Measurements from ENCODE around the gene PDIA2. TPM values are rescaled to one million over a fixed set of nuclear protein-coding genes. Genes with fewer than 3 reads are reported as not detected.

The PDIA2 gene
- total RNA-seq, 2 donors from 2014 or later, result 2.1 TPM; not detected in 1

DNA sequence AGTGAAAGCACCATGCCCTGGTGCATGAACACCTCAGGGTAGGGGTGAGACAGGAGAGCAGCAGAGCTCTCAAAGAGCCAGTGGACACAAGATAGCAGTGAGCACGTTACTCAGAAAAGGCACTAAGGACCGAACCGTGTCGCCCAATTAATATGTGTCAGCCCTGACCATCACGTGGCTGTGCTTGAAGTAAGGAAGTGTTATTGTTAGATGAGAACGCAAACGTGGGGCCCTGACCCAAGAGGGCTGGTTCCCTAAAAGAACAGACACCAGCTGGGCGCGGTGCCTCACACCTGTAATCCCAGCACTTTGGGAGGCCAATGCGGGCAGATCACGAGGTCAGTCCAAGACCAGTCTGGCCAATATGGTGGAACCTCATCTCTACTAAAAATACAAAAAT lies 53.3 kb downstream of the PDIA2 start:
- Histone ChIP-seq H3K36me3 (no peaks in the 10 kb centered on the region), H3K4me1 (replicated peaks) (peaks cover 4% of the 10 kb centered on the region), H3K27ac (no peak overlapping the region), H3K9me3 (no peaks in the 10 kb centered on the region), H3K4me3 (no peak overlapping the region), H3K27me3 (replicated peaks; ENCODE audit: insufficient read depth) (no peaks in the 10 kb centered on the region)
- DNase-seq (ENCODE audit: low spot score), result no peak
- TF ChIP-seq, protein P1, sequence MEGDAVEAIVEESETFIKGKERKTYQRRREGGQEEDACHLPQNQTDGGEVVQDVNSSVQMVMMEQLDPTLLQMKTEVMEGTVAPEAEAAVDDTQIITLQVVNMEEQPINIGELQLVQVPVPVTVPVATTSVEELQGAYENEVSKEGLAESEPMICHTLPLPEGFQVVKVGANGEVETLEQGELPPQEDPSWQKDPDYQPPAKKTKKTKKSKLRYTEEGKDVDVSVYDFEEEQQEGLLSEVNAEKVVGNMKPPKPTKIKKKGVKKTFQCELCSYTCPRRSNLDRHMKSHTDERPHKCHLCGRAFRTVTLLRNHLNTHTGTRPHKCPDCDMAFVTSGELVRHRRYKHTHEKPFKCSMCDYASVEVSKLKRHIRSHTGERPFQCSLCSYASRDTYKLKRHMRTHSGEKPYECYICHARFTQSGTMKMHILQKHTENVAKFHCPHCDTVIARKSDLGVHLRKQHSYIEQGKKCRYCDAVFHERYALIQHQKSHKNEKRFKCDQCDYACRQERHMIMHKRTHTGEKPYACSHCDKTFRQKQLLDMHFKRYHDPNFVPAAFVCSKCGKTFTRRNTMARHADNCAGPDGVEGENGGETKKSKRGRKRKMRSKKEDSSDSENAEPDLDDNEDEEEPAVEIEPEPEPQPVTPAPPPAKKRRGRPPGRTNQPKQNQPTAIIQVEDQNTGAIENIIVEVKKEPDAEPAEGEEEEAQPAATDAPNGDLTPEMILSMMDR (IDR thresholded peaks at IDR 0.05), result no peak
- TF ChIP-seq POLR2AphosphoS5 (IDR thresholded peaks at IDR 0.05), result no peak
- TF ChIP-seq POLR2A (IDR thresholded peaks at IDR 0.05), result no peak
- WGBS, result 92% methylated on average over 11 of the region's 11 CpGs
- intact Hi-C loops (cut with DNase I), result no loop called here

Other genes starting within 250 kb of the PDIA2 start
- gene POLR3K, start 229.6 kb upstream of the PDIA2 start, total RNA-seq, result 1 to 10 TPM; 6.2 to 6.8 TPM
- gene SNRNP25, start 229.3 kb upstream of the PDIA2 start, total RNA-seq, result 10 to 100 TPM; 22.9 to 40.8 TPM
- gene RHBDF1, start 210.5 kb upstream of the PDIA2 start, total RNA-seq, result 10 to 100 TPM; 55.4 to 79.5 TPM
- 100 to 1,000 TPM; 111 to 138 TPM for gene MPG, start 204.9 kb upstream of the PDIA2 start, total RNA-seq
- 10 to 100 TPM; 36.1 to 47.1 TPM for gene NPRL3, start 144.5 kb upstream of the PDIA2 start, total RNA-seq
- gene HBZ, start 130.5 kb upstream of the PDIA2 start, total RNA-seq, result not detected
- gene HBM, start 117.2 kb upstream of the PDIA2 start, total RNA-seq, result not detected
- gene HBA2, start 110.3 kb upstream of the PDIA2 start, total RNA-seq, result 10 to 100 TPM in 1 of 2 donors, 1 to 10 TPM in 1; 7.4 to 15.5 TPM
- gene HBA1, start 106.5 kb upstream of the PDIA2 start, total RNA-seq, result 10 to 100 TPM in 1 of 2 donors, not detected in 1; 43.4 TPM
- not detected for gene HBQ1, start 102.7 kb upstream of the PDIA2 start, total RNA-seq
- 100 to 1,000 TPM in 1 of 2 donors, 10 to 100 TPM in 1; 55.1 to 108 TPM for gene LUC7L, start 53.7 kb upstream of the PDIA2 start, total RNA-seq
- gene FAM234A, start 48.3 kb upstream of the PDIA2 start, total RNA-seq, result 100 to 1,000 TPM in 1 of 2 donors, 10 to 100 TPM in 1; 83.8 to 114 TPM
- 1 to 10 TPM; 2.3 to 5.9 TPM for gene RGS11, start 7.2 kb upstream of the PDIA2 start, total RNA-seq
- gene ARHGDIG, start 2.6 kb upstream of the PDIA2 start, total RNA-seq, result 1 to 10 TPM in 1 of 2 donors, under 1 TPM in 1; 0.41 to 7.0 TPM
- gene AXIN1, start 69.6 kb downstream of the PDIA2 start, total RNA-seq, result 10 to 100 TPM; 31.2 to 35.2 TPM
- 10 to 100 TPM; 83.4 to 84.3 TPM for gene MRPL28, start 87.4 kb downstream of the PDIA2 start, total RNA-seq
- 100 to 1,000 TPM in 1 of 2 donors, 10 to 100 TPM in 1; 36.8 to 207 TPM for gene PGAP6, start 98.8 kb downstream of the PDIA2 start, total RNA-seq
- 100 to 1,000 TPM; 137 to 185 TPM for gene NME4, start 114.0 kb downstream of the PDIA2 start, total RNA-seq
- gene DECR2, start 118.7 kb downstream of the PDIA2 start, total RNA-seq, result 10 to 100 TPM; 23.7 to 38.5 TPM
- gene RAB11FIP3, start 142.5 kb downstream of the PDIA2 start, total RNA-seq, result 10 to 100 TPM; 33.2 to 93.2 TPM
- 10 to 100 TPM; 59.7 to 80.7 TPM for gene CAPN15, start 244.5 kb downstream of the PDIA2 start, total RNA-seq